HG02840 (cell line): ENCODE measurements around the gene CENPC.

Experiments
- ATAC-seq: cut with Tn5 transposase; IDR thresholded peaks from one replicate; pipeline ENCODE4 v1.9.1; 2021; ENCODE audit warnings: mild to moderate bottlenecking, moderate library complexity, moderate number of reproducible peaks; ENCODE audit not compliant: unreplicated experiment, low FRiP score

CENPC gene

GRCh38 chr4:67436742-67437141 lies 108.6 kb downstream of the CENPC start:
- ATAC-seq: no peak

GRCh38 chr4:67430989-67431388 lies 114.3 kb downstream of the CENPC start:
- no peak for ATAC-seq

- no peak for ATAC-seq
Measured at GRCh38 chr4:67428819-67429218, 116.5 kb downstream of the CENPC start.
